HK-2 (cell line): ENCODE measurements around the gene ACTC1.

Experiments
- DNase-seq: peaks from one replicate; pipeline ENCODE4 v3.0.0-alpha.2; 2018; ENCODE audit not compliant: unreplicated experiment

The ACTC1 gene

GRCh38 chr15:34759347-34759746 is 36.0 kb downstream of the ACTC1 start:
- no peak for DNase-seq

- DNase-seq: no peak
Measured at GRCh38 chr15:34757262-34757661, 38.1 kb downstream of the ACTC1 start.

GRCh38 chr15:34755419-34755773 is 40.0 kb downstream of the ACTC1 start:
- DNase-seq: no peak

- DNase-seq: no peak
Measured at GRCh38 chr15:34754674-34755418, 40.5 kb downstream of the ACTC1 start, which contains the start of gene GJD2. GJD2 (minus strand) TSS chr15:34754998; CDS start chr15:34754488, 510 bp downstream.

GRCh38 chr15:34754171-34754601 is 41.2 kb downstream of the ACTC1 start:
- DNase-seq: no peak

- DNase-seq: peak; percentile 29
Measured at GRCh38 chr15:34753236-34753894, 42.0 kb downstream of the ACTC1 start.

GRCh38 chr15:34749691-34750090 is 45.7 kb downstream of the ACTC1 start:
- no peak for DNase-seq
